Hematopoietic multipotent progenitor cell treated with erythropoietin and hydrocortisone succinate and interleukin-3 and kit ligand, for 6 days (in vitro differentiated cells): Measurements from ENCODE around the gene ANKRD13A.
"Not testable (repeated sequence)": the region's sequence is repeated elsewhere in the genome, so short reads cannot be mapped to it uniquely, and the experiment has no call there.

Experiments
- DNase-seq: peaks from one replicate; pipeline ENCODE4 v3.0.0-alpha.2; 2015

ANKRD13A gene

GRCh38 chr12:109986236-109986635 is 13.0 kb upstream of the ANKRD13A start:
- not testable (repeated sequence) for DNase-seq

GRCh38 chr12:109987615-109988014 is 11.6 kb upstream of the ANKRD13A start:
- no peak for DNase-seq

GRCh38 chr12:109988274-109988673 is 11.0 kb upstream of the ANKRD13A start:
- no peak for DNase-seq

GRCh38 chr12:109988903-109989302 is 10.3 kb upstream of the ANKRD13A start:
- DNase-seq = no peak

GRCh38 chr12:109989380-109989779 is 9.8 kb upstream of the ANKRD13A start:
- no peak for DNase-seq

- no peak for DNase-seq
Observed at GRCh38 chr12:109991586-109991985, 7.6 kb upstream of the ANKRD13A start.

- DNase-seq = no peak
Observed at GRCh38 chr12:109993091-109993490, 6.1 kb upstream of the ANKRD13A start.

GRCh38 chr12:109994401-109995175 is 4.6 kb upstream of the ANKRD13A start:
- peak; percentile 38 for DNase-seq

- DNase-seq = no peak
Observed at GRCh38 chr12:109995361-109995685, 3.9 kb upstream of the ANKRD13A start.

GRCh38 chr12:109995686-109996482 is 3.3 kb upstream of the ANKRD13A start, which contains the start of gene GIT2:
Gene GIT2 (minus strand): TSS chr12:109996368. CDS start chr12:109996224, 144 bp downstream.
- peak; percentile 98 for DNase-seq

- no peak for DNase-seq
Observed at GRCh38 chr12:109996483-109996853, 2.8 kb upstream of the ANKRD13A start.

GRCh38 chr12:109997393-109997792 is 1.8 kb upstream of the ANKRD13A start:
- no peak for DNase-seq

- DNase-seq = peak; percentile 11
Observed at GRCh38 chr12:109998241-109998903, 858 bp upstream of the ANKRD13A start.

- no peak for DNase-seq
Observed at GRCh38 chr12:109999649-109999971, 380 bp downstream of the ANKRD13A start.

GRCh38 chr12:109999983-110000505 is 814 bp downstream of the ANKRD13A start:
- DNase-seq = peak; percentile 50

GRCh38 chr12:110001596-110001995 is 2.4 kb downstream of the ANKRD13A start:
- no peak for DNase-seq

GRCh38 chr12:110002676-110003515 is 3.7 kb downstream of the ANKRD13A start:
- DNase-seq = peak; percentile 14

- DNase-seq = no peak
Observed at GRCh38 chr12:110004598-110004997, 5.4 kb downstream of the ANKRD13A start.

GRCh38 chr12:110005319-110005973 is 6.2 kb downstream of the ANKRD13A start:
- DNase-seq = no peak

- no peak for DNase-seq
Observed at GRCh38 chr12:110006115-110006514, 6.9 kb downstream of the ANKRD13A start.

GRCh38 chr12:110007881-110008280 is 8.7 kb downstream of the ANKRD13A start:
- DNase-seq = peak; percentile 54
